DMS79 (cell line): ENCODE results near the gene DOCK4.

ENCODE experiments used
- DNase-seq: peaks from one replicate; lab custom pipeline; 2025; lab: John Stamatoyannopoulos, UW

DOCK4 gene

GRCh38 chr7:111893190-111893589 is 313.0 kb downstream of the DOCK4 start:
- DNase-seq, result no peak

GRCh38 chr7:111892588-111892987 is 313.6 kb downstream of the DOCK4 start:
- no peak for DNase-seq

GRCh38 chr7:111887734-111888133 is 318.5 kb downstream of the DOCK4 start:
- no peak for DNase-seq

GRCh38 chr7:111886233-111886632 is 320.0 kb downstream of the DOCK4 start:
- DNase-seq, result no peak

- no peak for DNase-seq
Measured at GRCh38 chr7:111883241-111883640, 323.0 kb downstream of the DOCK4 start.

GRCh38 chr7:111878785-111879184 is 327.4 kb downstream of the DOCK4 start:
- DNase-seq, result no peak

- DNase-seq, result no peak
Measured at GRCh38 chr7:111877931-111878330, 328.3 kb downstream of the DOCK4 start.

- no peak for DNase-seq
Measured at GRCh38 chr7:111873963-111874690, 332.1 kb downstream of the DOCK4 start.

- no peak for DNase-seq
Measured at GRCh38 chr7:111873326-111873646, 332.9 kb downstream of the DOCK4 start.

- DNase-seq, result no peak
Measured at GRCh38 chr7:111872450-111873325, 333.5 kb downstream of the DOCK4 start.

- DNase-seq, result no peak
Measured at GRCh38 chr7:111871283-111871682, 334.9 kb downstream of the DOCK4 start.

GRCh38 chr7:111869280-111869679 is 336.9 kb downstream of the DOCK4 start:
- DNase-seq, result no peak

GRCh38 chr7:111867348-111867931 is 338.8 kb downstream of the DOCK4 start:
- no peak for DNase-seq

GRCh38 chr7:111866787-111867186 is 339.4 kb downstream of the DOCK4 start:
- no peak for DNase-seq

GRCh38 chr7:111865430-111865829 is 340.8 kb downstream of the DOCK4 start:
- DNase-seq, result no peak

- no peak for DNase-seq
Measured at GRCh38 chr7:111864291-111864976, 341.8 kb downstream of the DOCK4 start.

- DNase-seq, result no peak
Measured at GRCh38 chr7:111863269-111863668, 342.9 kb downstream of the DOCK4 start.

- no peak for DNase-seq
Measured at GRCh38 chr7:111860248-111860647, 346.0 kb downstream of the DOCK4 start.

GRCh38 chr7:111858331-111858730 is 347.9 kb downstream of the DOCK4 start:
- DNase-seq, result no peak

- DNase-seq, result no peak
Measured at GRCh38 chr7:111855842-111856227, 350.4 kb downstream of the DOCK4 start.

- DNase-seq, result no peak
Measured at GRCh38 chr7:111855161-111855841, 350.9 kb downstream of the DOCK4 start.
